Activated naive CD8-positive, alpha-beta T cell (primary cell): ENCODE measurements around the gene MSANTD1.

Experiments
- H3K27ac Mint-ChIP-seq: one replicate; pipeline ENCODE4 v1.8.0; 2021; ENCODE audit warnings: mixed read lengths
- H3K27me3 Mint-ChIP-seq: one replicate; pipeline ENCODE4 v1.8.0; 2021; ENCODE audit warnings: mixed read lengths
- H3K36me3 Mint-ChIP-seq: one replicate; pipeline ENCODE4 v1.8.0; 2021; ENCODE audit warnings: mixed read lengths
- H3K4me1 Mint-ChIP-seq: one replicate; pipeline ENCODE4 v1.8.0; 2021; ENCODE audit warnings: low read depth, mixed read lengths
- H3K4me3 Mint-ChIP-seq: one replicate; pipeline ENCODE4 v1.8.0; 2021; ENCODE audit warnings: mild to moderate bottlenecking, mixed read lengths
- H3K9me3 Mint-ChIP-seq: one replicate; pipeline ENCODE4 v1.8.0; 2021; ENCODE audit warnings: low read depth, mixed read lengths

MSANTD1 gene

GRCh38 chr4:3235030-3235345 is 14.0 kb upstream of the MSANTD1 start:
- H3K27me3 Mint-ChIP-seq: no peaks in the 10 kb centered on the region
- H3K36me3 Mint-ChIP-seq: peaks cover 7% of the 10 kb centered on the region
- H3K4me3 Mint-ChIP-seq: no peak overlapping the region

GRCh38 chr4:3235581-3235980 is 13.4 kb upstream of the MSANTD1 start:
- H3K27ac Mint-ChIP-seq: no peak overlapping the region
- H3K36me3 Mint-ChIP-seq: peaks cover 8% of the 10 kb centered on the region
- H3K4me3 Mint-ChIP-seq: no peak overlapping the region
- no peaks in the 10 kb centered on the region for H3K9me3 Mint-ChIP-seq
- H3K4me1 Mint-ChIP-seq: no peaks in the 10 kb centered on the region
- no peaks in the 10 kb centered on the region for H3K27me3 Mint-ChIP-seq

More at GRCh38 chr4:3235030-3235345, 14.0 kb upstream of the MSANTD1 start:
- Mint-ChIP-seq H3K27ac (no peak overlapping the region), H3K4me1 (no peaks in the 10 kb centered on the region), H3K9me3 (no peaks in the 10 kb centered on the region)

DNA sequence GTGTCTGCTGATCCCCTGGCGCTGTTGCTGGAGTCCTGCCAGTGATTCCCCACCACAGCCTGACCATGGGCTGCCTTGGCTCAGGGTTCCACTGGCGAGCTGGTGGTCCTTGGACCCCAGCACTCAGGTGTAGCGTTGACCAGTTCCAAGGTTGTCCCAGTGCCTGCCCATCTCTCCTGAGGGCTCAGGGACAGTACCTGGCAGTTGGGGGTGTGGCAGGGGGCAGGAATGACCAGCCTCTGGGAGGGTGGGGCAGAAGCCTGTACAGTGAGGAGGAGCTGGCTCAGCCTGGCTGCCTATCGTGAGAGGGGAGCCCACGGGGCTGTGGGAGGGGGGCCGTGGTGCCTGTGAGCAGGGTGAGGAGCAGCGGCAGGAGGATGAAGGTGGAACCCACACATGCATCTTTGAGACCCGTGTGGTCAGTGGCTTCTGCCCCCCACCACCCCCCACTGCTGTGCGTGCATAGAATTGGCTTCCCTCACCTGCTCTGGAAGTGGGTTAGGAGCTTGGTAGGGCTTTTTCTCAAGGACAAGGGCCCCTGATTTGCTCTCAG is 12.6 kb upstream of the MSANTD1 start:
- Mint-ChIP-seq H3K27ac (no peak overlapping the region), H3K9me3 (no peaks in the 10 kb centered on the region), H3K4me1 (no peaks in the 10 kb centered on the region), H3K36me3 (peaks cover 10% of the 10 kb centered on the region), H3K4me3 (no peak overlapping the region), H3K27me3 (no peaks in the 10 kb centered on the region)

GRCh38 chr4:3237266-3237665 is 11.7 kb upstream of the MSANTD1 start:
- Mint-ChIP-seq H3K36me3 (peaks cover 10% of the 10 kb centered on the region), H3K27ac (no peak overlapping the region), H3K9me3 (no peaks in the 10 kb centered on the region), H3K4me1 (peaks cover 2% of the 10 kb centered on the region), H3K27me3 (no peaks in the 10 kb centered on the region), H3K4me3 (no peak overlapping the region)

DNA sequence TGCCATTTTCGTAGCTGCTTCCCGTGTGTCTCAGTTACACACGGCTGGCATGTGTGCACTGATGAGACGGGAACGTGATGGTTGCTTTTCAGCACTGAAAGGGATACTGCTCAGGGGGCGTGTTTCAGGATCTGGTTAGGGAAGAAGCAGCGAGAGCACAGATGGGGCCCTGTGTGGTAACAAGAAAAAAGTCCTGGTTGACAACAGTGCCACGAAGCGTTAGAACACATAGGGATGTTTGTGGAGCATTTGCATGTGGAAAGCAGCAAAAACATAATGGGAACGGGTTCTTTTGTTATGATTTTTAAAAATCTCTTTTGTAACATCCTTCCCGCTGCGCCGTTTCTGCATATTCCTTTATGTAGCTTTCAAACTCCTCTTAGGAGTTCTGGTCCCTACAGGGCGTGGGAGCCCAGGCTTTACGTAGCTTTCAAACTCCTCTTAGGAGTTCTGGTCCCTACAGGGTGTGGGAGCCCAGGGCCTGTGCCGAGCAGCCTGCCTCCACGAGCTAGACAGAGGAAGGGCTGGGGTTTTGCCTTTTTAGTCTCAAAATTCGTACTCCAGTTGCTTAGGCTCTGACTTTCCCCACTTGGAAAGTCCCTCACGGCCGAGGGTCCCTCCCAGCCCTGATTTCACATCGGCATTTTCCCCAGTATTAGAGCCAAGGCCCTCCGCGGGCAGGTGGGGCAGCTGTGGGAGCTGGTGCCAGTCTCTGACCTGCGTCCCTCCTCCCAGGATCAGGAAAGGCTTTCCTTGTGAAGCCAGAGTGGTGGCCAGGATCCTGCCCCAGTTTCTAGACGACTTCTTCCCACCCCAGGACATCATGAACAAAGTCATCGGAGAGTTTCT is 11.0 kb upstream of the MSANTD1 start:
- Mint-ChIP-seq H3K4me1 (peaks cover 9% of the 10 kb centered on the region), H3K27me3 (no peaks in the 10 kb centered on the region), H3K27ac (no peak overlapping the region), H3K36me3 (peaks cover 10% of the 10 kb centered on the region), H3K9me3 (no peaks in the 10 kb centered on the region), H3K4me3 (no peak overlapping the region)

DNA sequence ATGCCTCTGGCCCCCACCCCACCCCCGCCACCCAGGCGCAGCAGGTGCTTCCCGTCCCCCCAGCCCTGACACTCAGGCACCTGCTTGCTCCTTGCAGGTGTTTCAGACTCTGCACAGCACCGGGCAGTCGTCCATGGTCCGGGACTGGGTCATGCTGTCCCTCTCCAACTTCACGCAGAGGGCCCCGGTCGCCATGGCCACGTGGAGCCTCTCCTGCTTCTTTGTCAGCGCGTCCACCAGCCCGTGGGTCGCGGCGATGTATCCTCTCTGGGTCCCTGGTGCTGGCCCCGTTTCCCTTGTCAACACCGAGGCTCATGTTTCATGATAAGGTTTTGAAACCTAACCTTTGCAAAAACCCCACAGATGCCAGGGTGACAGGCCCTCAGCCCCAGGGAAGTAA is 10.2 kb upstream of the MSANTD1 start:
- peaks cover 15% of the 10 kb centered on the region for H3K4me1 Mint-ChIP-seq
- H3K36me3 Mint-ChIP-seq: peaks cover 7% of the 10 kb centered on the region
- H3K9me3 Mint-ChIP-seq: no peaks in the 10 kb centered on the region
- H3K27ac Mint-ChIP-seq: no peak overlapping the region
- H3K27me3 Mint-ChIP-seq: no peaks in the 10 kb centered on the region
- H3K4me3 Mint-ChIP-seq: no peak overlapping the region

DNA sequence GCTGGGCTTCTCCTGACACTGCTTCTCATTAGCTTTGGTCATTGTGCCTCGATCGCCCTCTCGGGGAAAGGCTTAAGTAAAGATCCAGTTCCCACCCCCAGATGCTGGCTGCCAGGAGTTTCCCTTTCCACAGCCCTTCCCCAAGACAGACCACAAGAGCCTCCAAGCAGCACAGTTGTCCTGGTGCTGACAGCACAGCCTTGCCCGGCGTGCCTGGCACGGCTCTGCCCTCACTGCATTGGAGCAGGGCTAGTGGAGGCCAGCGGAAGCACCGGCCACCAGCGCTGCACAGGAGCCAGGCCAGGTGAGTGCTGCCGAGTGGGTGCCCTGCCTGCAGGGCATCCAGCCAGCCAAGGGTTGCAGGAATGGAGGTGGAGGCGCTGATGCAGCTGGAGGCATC is 9.7 kb upstream of the MSANTD1 start:
- no peak overlapping the region for H3K27ac Mint-ChIP-seq
- H3K36me3 Mint-ChIP-seq: peaks cover 5% of the 10 kb centered on the region
- H3K4me3 Mint-ChIP-seq: no peak overlapping the region
- H3K27me3 Mint-ChIP-seq: no peaks in the 10 kb centered on the region
- H3K4me1 Mint-ChIP-seq: peaks cover 15% of the 10 kb centered on the region
- no peaks in the 10 kb centered on the region for H3K9me3 Mint-ChIP-seq

- peaks cover 2% of the 10 kb centered on the region for H3K36me3 Mint-ChIP-seq
- no peaks in the 10 kb centered on the region for H3K27me3 Mint-ChIP-seq
- H3K9me3 Mint-ChIP-seq: no peaks in the 10 kb centered on the region
- H3K4me1 Mint-ChIP-seq: peaks cover 15% of the 10 kb centered on the region
- H3K4me3 Mint-ChIP-seq: no peak overlapping the region
- H3K27ac Mint-ChIP-seq: no peak overlapping the region
These were observed 8.7 kb upstream of the MSANTD1 start for GRCh38 chr4:3239998-3240920.

GRCh38 chr4:3240936-3241522 is 7.9 kb upstream of the MSANTD1 start:
- peaks cover 15% of the 10 kb centered on the region for H3K4me1 Mint-ChIP-seq

DNA sequence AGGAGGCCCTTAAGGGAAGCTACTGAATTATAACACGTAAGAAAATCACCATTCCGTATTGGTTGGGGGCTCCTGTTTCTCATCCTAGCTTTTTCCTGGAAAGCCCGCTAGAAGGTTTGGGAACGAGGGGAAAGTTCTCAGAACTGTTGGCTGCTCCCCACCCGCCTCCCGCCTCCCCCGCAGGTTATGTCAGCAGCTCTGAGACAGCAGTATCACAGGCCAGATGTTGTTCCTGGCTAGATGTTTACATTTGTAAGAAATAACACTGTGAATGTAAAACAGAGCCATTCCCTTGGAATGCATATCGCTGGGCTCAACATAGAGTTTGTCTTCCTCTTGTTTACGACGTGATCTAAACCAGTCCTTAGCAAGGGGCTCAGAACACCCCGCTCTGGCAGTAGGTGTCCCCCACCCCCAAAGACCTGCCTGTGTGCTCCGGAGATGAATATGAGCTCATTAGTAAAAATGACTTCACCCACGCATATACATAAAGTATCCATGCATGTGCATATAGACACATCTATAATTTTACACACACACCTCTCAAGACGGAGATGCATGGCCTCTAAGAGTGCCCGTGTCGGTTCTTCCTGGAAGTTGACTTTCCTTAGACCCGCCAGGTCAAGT is 6.9 kb upstream of the MSANTD1 start:
- peaks cover 2% of the 10 kb centered on the region for H3K36me3 Mint-ChIP-seq
- no peaks in the 10 kb centered on the region for H3K27me3 Mint-ChIP-seq
- no peak overlapping the region for H3K4me3 Mint-ChIP-seq
- H3K27ac Mint-ChIP-seq: no peak overlapping the region
- H3K4me1 Mint-ChIP-seq: peaks cover 15% of the 10 kb centered on the region
- no peaks in the 10 kb centered on the region for H3K9me3 Mint-ChIP-seq

More at GRCh38 chr4:3240936-3241522, 7.9 kb upstream of the MSANTD1 start:
- Mint-ChIP-seq H3K36me3 (peaks cover 2% of the 10 kb centered on the region), H3K4me3 (no peak overlapping the region), H3K27me3 (no peaks in the 10 kb centered on the region), H3K27ac (no peak overlapping the region), H3K9me3 (no peaks in the 10 kb centered on the region)

GRCh38 chr4:3243136-3243780 is 5.7 kb upstream of the MSANTD1 start:
- peaks cover 15% of the 10 kb centered on the region for H3K4me1 Mint-ChIP-seq
- no peaks in the 10 kb centered on the region for H3K27me3 Mint-ChIP-seq
- peak overlapping the region; percentile 28 for H3K27ac Mint-ChIP-seq
- no peak overlapping the region for H3K4me3 Mint-ChIP-seq
- no peaks in the 10 kb centered on the region for H3K9me3 Mint-ChIP-seq
- H3K36me3 Mint-ChIP-seq: peaks cover 2% of the 10 kb centered on the region

- Mint-ChIP-seq H3K27ac (no peak overlapping the region), H3K36me3 (peaks cover 2% of the 10 kb centered on the region), H3K4me3 (no peak overlapping the region), H3K4me1 (peaks cover 15% of the 10 kb centered on the region), H3K9me3 (no peaks in the 10 kb centered on the region), H3K27me3 (no peaks in the 10 kb centered on the region)
These were observed 5.0 kb upstream of the MSANTD1 start for GRCh38 chr4:3244002-3244401.

DNA sequence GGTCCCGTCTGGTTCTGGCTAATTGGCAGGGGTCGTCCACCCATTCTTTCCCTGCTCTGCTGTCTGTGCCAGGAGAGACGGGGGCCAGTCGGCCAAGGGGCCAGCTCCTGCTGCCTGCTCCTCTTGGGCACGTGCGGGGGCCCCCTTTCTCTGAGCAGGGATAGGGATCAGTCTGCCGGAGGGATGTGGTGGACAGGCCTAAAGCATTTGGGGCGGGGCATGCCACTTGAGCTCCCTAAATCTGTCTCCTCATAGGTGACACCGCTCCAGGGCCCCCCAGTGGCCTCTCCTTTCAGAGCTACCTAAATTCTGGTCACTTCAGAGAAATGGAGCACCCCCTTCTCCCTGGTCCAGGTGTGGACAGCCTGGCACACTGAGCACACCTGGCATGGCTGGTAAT is 4.2 kb upstream of the MSANTD1 start:
- H3K4me3 Mint-ChIP-seq: no peak overlapping the region
- no peaks in the 10 kb centered on the region for H3K27me3 Mint-ChIP-seq
- no peak overlapping the region for H3K27ac Mint-ChIP-seq
- peaks cover 15% of the 10 kb centered on the region for H3K4me1 Mint-ChIP-seq
- no peaks in the 10 kb centered on the region for H3K9me3 Mint-ChIP-seq
- peaks cover 2% of the 10 kb centered on the region for H3K36me3 Mint-ChIP-seq

DNA sequence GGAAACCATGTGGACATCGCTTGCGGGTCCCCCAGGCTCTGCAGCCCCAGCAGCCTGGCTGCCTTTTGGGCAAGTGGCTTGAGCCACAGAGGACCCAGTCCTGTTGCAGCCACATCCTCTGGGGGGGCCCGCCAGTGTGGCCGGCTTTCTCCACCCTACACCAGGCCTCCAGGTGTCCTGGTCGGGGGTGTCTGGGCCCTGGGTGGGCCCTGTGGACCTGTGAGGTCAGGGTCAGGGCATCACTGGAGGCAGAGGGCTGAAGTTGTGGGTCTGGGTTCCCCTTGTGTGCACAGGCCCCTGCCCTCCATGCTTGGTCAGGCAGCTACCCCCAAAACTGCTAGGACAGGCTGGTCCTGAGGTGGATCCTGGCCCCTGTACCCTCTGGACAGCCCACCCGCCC is 3.3 kb upstream of the MSANTD1 start:
- Mint-ChIP-seq H3K36me3 (peaks cover under 1% of the 10 kb centered on the region), H3K27me3 (no peaks in the 10 kb centered on the region), H3K4me3 (no peak overlapping the region)

More for the DNA sequence above, 3.3 kb upstream of the MSANTD1 start:
- Mint-ChIP-seq H3K27ac (no peak overlapping the region), H3K9me3 (no peaks in the 10 kb centered on the region), H3K4me1 (peaks cover 15% of the 10 kb centered on the region)
